HL-60 (cell line): ENCODE measurements around the gene AHSA1.

Source experiments
- GABPA ChIP-seq: IDR thresholded peaks from 2 replicates; pipeline ENCODE4 v1.6.1; 2012; ENCODE audit warnings: low read depth
- POLR2AphosphoS5 ChIP-seq: IDR thresholded peaks from 2 replicates; pipeline ENCODE4 v1.6.1; 2012; ENCODE audit warnings: low read depth
- SPI1 ChIP-seq: IDR thresholded peaks from 2 replicates; pipeline ENCODE4 v1.6.1; 2012; ENCODE audit warnings: low read depth, mild to moderate bottlenecking, borderline replicate concordance
- TF ChIP-seq, protein P1 (sequence below): IDR thresholded peaks from one replicate; pipeline ENCODE4 v1.5.1; 2011; ENCODE audit warnings: low read length, control low read depth, inconsistent platforms; ENCODE audit not compliant: insufficient read depth
- TF ChIP-seq, protein P2 (sequence below): IDR thresholded peaks from 2 replicates; pipeline ENCODE4 v1.6.1; 2012; ENCODE audit warnings: low read depth; ENCODE audit not compliant: insufficient replicate concordance

- TF ChIP-seq, protein P1, sequence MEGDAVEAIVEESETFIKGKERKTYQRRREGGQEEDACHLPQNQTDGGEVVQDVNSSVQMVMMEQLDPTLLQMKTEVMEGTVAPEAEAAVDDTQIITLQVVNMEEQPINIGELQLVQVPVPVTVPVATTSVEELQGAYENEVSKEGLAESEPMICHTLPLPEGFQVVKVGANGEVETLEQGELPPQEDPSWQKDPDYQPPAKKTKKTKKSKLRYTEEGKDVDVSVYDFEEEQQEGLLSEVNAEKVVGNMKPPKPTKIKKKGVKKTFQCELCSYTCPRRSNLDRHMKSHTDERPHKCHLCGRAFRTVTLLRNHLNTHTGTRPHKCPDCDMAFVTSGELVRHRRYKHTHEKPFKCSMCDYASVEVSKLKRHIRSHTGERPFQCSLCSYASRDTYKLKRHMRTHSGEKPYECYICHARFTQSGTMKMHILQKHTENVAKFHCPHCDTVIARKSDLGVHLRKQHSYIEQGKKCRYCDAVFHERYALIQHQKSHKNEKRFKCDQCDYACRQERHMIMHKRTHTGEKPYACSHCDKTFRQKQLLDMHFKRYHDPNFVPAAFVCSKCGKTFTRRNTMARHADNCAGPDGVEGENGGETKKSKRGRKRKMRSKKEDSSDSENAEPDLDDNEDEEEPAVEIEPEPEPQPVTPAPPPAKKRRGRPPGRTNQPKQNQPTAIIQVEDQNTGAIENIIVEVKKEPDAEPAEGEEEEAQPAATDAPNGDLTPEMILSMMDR, result no peak
- TF ChIP-seq, protein P2, sequence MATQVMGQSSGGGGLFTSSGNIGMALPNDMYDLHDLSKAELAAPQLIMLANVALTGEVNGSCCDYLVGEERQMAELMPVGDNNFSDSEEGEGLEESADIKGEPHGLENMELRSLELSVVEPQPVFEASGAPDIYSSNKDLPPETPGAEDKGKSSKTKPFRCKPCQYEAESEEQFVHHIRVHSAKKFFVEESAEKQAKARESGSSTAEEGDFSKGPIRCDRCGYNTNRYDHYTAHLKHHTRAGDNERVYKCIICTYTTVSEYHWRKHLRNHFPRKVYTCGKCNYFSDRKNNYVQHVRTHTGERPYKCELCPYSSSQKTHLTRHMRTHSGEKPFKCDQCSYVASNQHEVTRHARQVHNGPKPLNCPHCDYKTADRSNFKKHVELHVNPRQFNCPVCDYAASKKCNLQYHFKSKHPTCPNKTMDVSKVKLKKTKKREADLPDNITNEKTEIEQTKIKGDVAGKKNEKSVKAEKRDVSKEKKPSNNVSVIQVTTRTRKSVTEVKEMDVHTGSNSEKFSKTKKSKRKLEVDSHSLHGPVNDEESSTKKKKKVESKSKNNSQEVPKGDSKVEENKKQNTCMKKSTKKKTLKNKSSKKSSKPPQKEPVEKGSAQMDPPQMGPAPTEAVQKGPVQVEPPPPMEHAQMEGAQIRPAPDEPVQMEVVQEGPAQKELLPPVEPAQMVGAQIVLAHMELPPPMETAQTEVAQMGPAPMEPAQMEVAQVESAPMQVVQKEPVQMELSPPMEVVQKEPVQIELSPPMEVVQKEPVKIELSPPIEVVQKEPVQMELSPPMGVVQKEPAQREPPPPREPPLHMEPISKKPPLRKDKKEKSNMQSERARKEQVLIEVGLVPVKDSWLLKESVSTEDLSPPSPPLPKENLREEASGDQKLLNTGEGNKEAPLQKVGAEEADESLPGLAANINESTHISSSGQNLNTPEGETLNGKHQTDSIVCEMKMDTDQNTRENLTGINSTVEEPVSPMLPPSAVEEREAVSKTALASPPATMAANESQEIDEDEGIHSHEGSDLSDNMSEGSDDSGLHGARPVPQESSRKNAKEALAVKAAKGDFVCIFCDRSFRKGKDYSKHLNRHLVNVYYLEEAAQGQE, result no peak
- no peak for TF ChIP-seq POLR2AphosphoS5
- TF ChIP-seq GABPA, result no peak
- no peak for TF ChIP-seq SPI1
Measured at GRCh38 chr14:77473921-77474320, 16.0 kb downstream of the AHSA1 start.
